Measurements from ENCODE around the gene TIAM2.

- TF ChIP-seq TAF1 (IDR thresholded peaks at IDR 0.05; ENCODE audit: borderline replicate concordance, low read depth, low read length) (no peak), POLR2AphosphoS5 (IDR thresholded peaks at IDR 0.05; ENCODE audit: low read depth, low read length) (no peak), POLR2A (IDR thresholded peaks at IDR 0.05; ENCODE audit: low read depth, low read length) (no peak)
These were observed 13.5 kb downstream of the TIAM2 start for GRCh38 chr6:155008625-155009024.

Data from GM12892 (cell line).